GM12878 (cell line): ENCODE measurements around the gene TXNIP. TPM values are rescaled to one million over a fixed set of nuclear protein-coding genes. Genes with fewer than 3 reads are reported as not detected.

Experiments used
- ATAC-seq: fragments of 200-7000 bp; cut with Tn5 transposase; 3 replicates; pipeline ENCODE4 v1.9.1; 2020; ENCODE audit warnings: mild to moderate bottlenecking, moderate library complexity
- BruUV-seq: library from RNA; stranded (reverse); fragments of 400-500 nt; replicated peaks from 2 replicates; lab custom pipeline; 2021; lab: Mats Ljungman, UMichigan
- CTCF ChIA-PET: fragments of 300-600 bp; sonication (Branson Sonifier 250); formaldehyde crosslinking; extraction: SDS; loops from one replicate; lab custom pipeline; 2021; ENCODE audit warnings: inconsistent platforms; lab: Yijun Ruan, JAX
- POLR2A ChIA-PET: fragments of 350-600 bp; formaldehyde crosslinking; extraction: SDS; loops from one replicate; lab custom pipeline; 2021; ENCODE audit warnings: inconsistent platforms; lab: Charles Lee
- RAD21 ChIA-PET: fragments of 300-600 bp; sonication (Branson Sonifier 250); formaldehyde crosslinking; loops from one replicate; lab custom pipeline; 2023; ENCODE audit warnings: antibody characterized with exemption; ENCODE audit not compliant: unreplicated experiment; lab: Charles Lee
- SMC1A ChIA-PET: fragments of 300-600 bp; sonication (Branson Sonifier 250); formaldehyde crosslinking; loops from one replicate; lab custom pipeline; 2023; ENCODE audit not compliant: unreplicated experiment, uncharacterized antibody; lab: Charles Lee
- DNase-seq: peaks from one replicate; pipeline ENCODE4 v3.0.0-alpha.2; 2011; ENCODE audit warnings: low read depth, low spot score
- FAIRE-seq: peaks from 3 replicates; lab custom pipeline; 2011; peaks lifted over from hg19 to GRCh38; lab: Jason Lieb, UNC
- H2AFZ ChIP-seq: 2 replicates; pipeline ENCODE4 v1.6.0; 2011; ENCODE audit warnings: low read depth, low read length, control low read depth; ENCODE audit not compliant: control insufficient read depth
- H3K27ac ChIP-seq: 2 replicates; pipeline ENCODE4 v1.5.1; 2011; ENCODE audit warnings: control low read depth; ENCODE audit not compliant: control insufficient read depth, insufficient read depth
- H3K27me3 ChIP-seq, 2 experiments: replicated peaks in 1 of 2; 2 replicates each; pipeline versions ENCODE4 v1.6.0 to v1.6.1; 2011; ENCODE audit warnings: low read length in 1 of 2; ENCODE audit not compliant: control insufficient read depth in 2 of 2, insufficient read depth in 2 of 2
- H3K36me3 ChIP-seq, 2 experiments: 2 replicates each; pipeline ENCODE4 v1.5.1; 2011; ENCODE audit warnings: low read length in 1 of 2; ENCODE audit not compliant: control insufficient read depth in 2 of 2, insufficient read depth in 2 of 2
- H3K4me1 ChIP-seq: 2 replicates; pipeline ENCODE4 v1.6.1; 2011; ENCODE audit warnings: mild to moderate bottlenecking, low read length, moderate library complexity, mixed read lengths; ENCODE audit not compliant: control insufficient read depth, insufficient read depth
- H3K4me2 ChIP-seq: 2 replicates; pipeline ENCODE4 v1.6.0; 2011; ENCODE audit warnings: control low read depth; ENCODE audit not compliant: control insufficient read depth, insufficient read depth
- H3K4me3 ChIP-seq: fragments of 200-600 bp; sonication (generic); 2 replicates; pipeline ENCODE4 v1.5.1; 2016
- H3K79me2 ChIP-seq: 2 replicates; pipeline ENCODE4 v1.6.0; 2011; ENCODE audit warnings: low read length; ENCODE audit not compliant: control insufficient read depth, insufficient read depth
- H3K9ac ChIP-seq: 2 replicates; pipeline ENCODE4 v1.8.0; 2011; ENCODE audit warnings: low read length, control low read depth, mixed read lengths; ENCODE audit not compliant: control insufficient read depth, insufficient read depth
- H3K9me3 ChIP-seq: replicated peaks from 3 replicates; pipeline ENCODE4 v1.5.1; 2011; ENCODE audit warnings: mild to moderate bottlenecking, low read length; ENCODE audit not compliant: control insufficient read depth, insufficient read depth
- H4K20me1 ChIP-seq: 2 replicates; pipeline ENCODE4 v1.6.0; 2011; ENCODE audit not compliant: control insufficient read depth, insufficient read depth
- BACH1 ChIP-seq: fragments of 450-650 bp; IDR thresholded peaks from 2 replicates; pipeline ENCODE4 v1.6.1; 2017; ENCODE audit warnings: mild to moderate bottlenecking, borderline replicate concordance
- BHLHE40 ChIP-seq, 2 experiments: fragments of 450-650 bp in 1 of 2; IDR thresholded peaks; 2 replicates each; pipeline ENCODE4 v1.6.1; 2011 to 2017; ENCODE audit warnings: low read depth in 2 of 2, borderline replicate concordance in 1 of 2, improper control_type of control experiment in 1 of 2, low read length in 1 of 2, mild to moderate bottlenecking in 1 of 2
- CREB1 ChIP-seq: IDR thresholded peaks from 2 replicates; pipeline ENCODE4 v1.6.1; 2012; ENCODE audit warnings: low read depth, mild to moderate bottlenecking, inconsistent platforms
- CREM ChIP-seq: IDR thresholded peaks from 2 replicates; pipeline ENCODE4 v1.6.1; 2014; ENCODE audit warnings: antibody characterized with exemption, low read depth
- KLF5 ChIP-seq: fragments of 450-650 bp; IDR thresholded peaks from 2 replicates; pipeline ENCODE4 v1.6.1; 2014; ENCODE audit warnings: mild to moderate bottlenecking; ENCODE audit not compliant: partially characterized antibody
- NFXL1 ChIP-seq: fragments of 450-650 bp; IDR thresholded peaks from 2 replicates; pipeline ENCODE4 v1.6.1; 2017; ENCODE audit warnings: antibody characterized with exemption, mild to moderate bottlenecking, borderline replicate concordance
- NRF1 ChIP-seq: conservative IDR thresholded peaks from 2 replicates; pipeline ENCODE4 v1.6.1; 2011; ENCODE audit warnings: mild to moderate bottlenecking, low read depth, low read length, improper control_type of control experiment
- RFX5 ChIP-seq: IDR thresholded peaks from 2 replicates; pipeline ENCODE4 v1.6.1; 2011; ENCODE audit warnings: low read depth, low read length, improper control_type of control experiment
- TBL1XR1 ChIP-seq: IDR thresholded peaks from 2 replicates; pipeline ENCODE4 v1.6.1; 2012; ENCODE audit warnings: low read depth, low read length, improper control_type of control experiment
- ZNF217 ChIP-seq: fragments of 450-650 bp; IDR thresholded peaks from 2 replicates; pipeline ENCODE4 v1.6.1; 2017; ENCODE audit warnings: antibody characterized with exemption, mild to moderate bottlenecking
- WGBS: methylation state at CpG from one replicate; pipeline ENCODE4 v1.1.6; 2016; ENCODE audit warnings: low lambda C conversion rate; ENCODE audit not compliant: insufficient replicate concordance, insufficient coverage; ENCODE audit errors: missing lambda C conversion rate; 5-methylcytosine and 5-hydroxymethylcytosine counted together
- in situ Hi-C: fragments of 300-500 bp; cut with MboI; formaldehyde crosslinking; loops from 9 replicates; pipeline ENCODE4 v1.14.3; 2018; ENCODE audit warnings: mixed read lengths
- intact Hi-C: fragments of 100-400 bp; cut with micrococcal nuclease; formaldehyde crosslinking; loops from one replicate; pipeline ENCODE4 v1.14.2; 2022; ENCODE audit not compliant: unreplicated experiment
- polyA plus RNA-seq, 11 experiments: library from polyadenylated mRNA; depleted of rRNA in 4 of 11; unstranded in 6 of 11; stranded (reverse) in 5 of 11; fragments of >200 nt; fragmentation: Nextera tagmentation in 4 of 11; fragmentation: Illumina TruSeq in 1 of 11; extraction: Ambion mirVana in 4 of 11; extraction: Trizol in 1 of 11; gene quantifications; 1 replicate in 1 of 11; 2 replicates in 10 of 11; pipeline versions ENCODE4 v1.2.1 to v1.2.3, GENCODE V29; 2011 to 2016; ENCODE audit warnings: inconsistent platforms in 2 of 11, missing spikeins in 2 of 11, low read depth in 1 of 11
- total RNA-seq, 4 experiments: library from RNA; depleted of rRNA in 3 of 4; stranded (reverse); fragments of >200 nt in 3 of 4; fragmentation: Illumina TruSeq in 1 of 4; extraction: Trizol in 1 of 4; gene quantifications; 2 replicates each; pipeline versions ENCODE4 v1.2.1 to v1.2.3, GENCODE V29; 2013 to 2021
- TF ChIP-seq, protein P1 (sequence below): IDR thresholded peaks from 2 replicates; pipeline ENCODE4 v1.6.1; 2011; ENCODE audit warnings: mild to moderate bottlenecking, low read depth, low read length, moderate library complexity; ENCODE audit not compliant: insufficient replicate concordance
- TF ChIP-seq, protein P2 (sequence below): fragments of 450-650 bp; IDR thresholded peaks from 2 replicates; pipeline ENCODE4 v1.6.1; 2016; ENCODE audit warnings: mild to moderate bottlenecking

TXNIP gene
- total and polyA plus RNA-seq, 10 of the 15 experiments (the other 5 are each of a cell fraction or from before 2014, with no cell fraction given) = 48.7 to 133 (median 107) TPM

GRCh38 chr1:145960468-145961108 lies 35.8 kb downstream of the TXNIP start (continued):
- TF ChIP-seq, protein P1, sequence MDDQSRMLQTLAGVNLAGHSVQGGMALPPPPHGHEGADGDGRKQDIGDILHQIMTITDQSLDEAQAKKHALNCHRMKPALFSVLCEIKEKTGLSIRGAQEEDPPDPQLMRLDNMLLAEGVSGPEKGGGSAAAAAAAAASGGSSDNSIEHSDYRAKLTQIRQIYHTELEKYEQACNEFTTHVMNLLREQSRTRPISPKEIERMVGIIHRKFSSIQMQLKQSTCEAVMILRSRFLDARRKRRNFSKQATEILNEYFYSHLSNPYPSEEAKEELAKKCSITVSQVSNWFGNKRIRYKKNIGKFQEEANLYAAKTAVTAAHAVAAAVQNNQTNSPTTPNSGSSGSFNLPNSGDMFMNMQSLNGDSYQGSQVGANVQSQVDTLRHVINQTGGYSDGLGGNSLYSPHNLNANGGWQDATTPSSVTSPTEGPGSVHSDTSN = no peak
- TF ChIP-seq BACH1 = no peak
- no peak for TF ChIP-seq NFXL1
- TF ChIP-seq NRF1 = no peak
- TF ChIP-seq KLF5 = no peak
- no peak for TF ChIP-seq ZNF217
- TF ChIP-seq TBL1XR1 = no peak
- peak; percentile 48 for TF ChIP-seq CREB1

GRCh38 chr1:145959957-145960467 lies 36.4 kb downstream of the TXNIP start:
- peaks cover 18% of the 10 kb centered on the region for H3K79me2 ChIP-seq
- TF ChIP-seq, protein P2, sequence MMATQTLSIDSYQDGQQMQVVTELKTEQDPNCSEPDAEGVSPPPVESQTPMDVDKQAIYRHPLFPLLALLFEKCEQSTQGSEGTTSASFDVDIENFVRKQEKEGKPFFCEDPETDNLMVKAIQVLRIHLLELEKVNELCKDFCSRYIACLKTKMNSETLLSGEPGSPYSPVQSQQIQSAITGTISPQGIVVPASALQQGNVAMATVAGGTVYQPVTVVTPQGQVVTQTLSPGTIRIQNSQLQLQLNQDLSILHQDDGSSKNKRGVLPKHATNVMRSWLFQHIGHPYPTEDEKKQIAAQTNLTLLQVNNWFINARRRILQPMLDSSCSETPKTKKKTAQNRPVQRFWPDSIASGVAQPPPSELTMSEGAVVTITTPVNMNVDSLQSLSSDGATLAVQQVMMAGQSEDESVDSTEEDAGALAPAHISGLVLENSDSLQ = no peak
- TF ChIP-seq RFX5 (no peak), BHLHE40 (IDR thresholded peaks at IDR 0.05; ENCODE audit: borderline replicate concordance in 1 of 2, low read depth in 2 of 2, low read length in 1 of 2) (no peak), CREM (no peak)
- TF ChIP-seq, all 136 proteins: peak for 0
- no peak for FAIRE-seq
- H3K4me2 ChIP-seq = peak overlapping the region; percentile 78
- no peaks in the 10 kb centered on the region for H4K20me1 ChIP-seq
- H3K9me3 ChIP-seq = no peaks in the 10 kb centered on the region
- in situ Hi-C loops = no loop called here
- no peak for DNase-seq
- no peak for ATAC-seq
- no peaks in the 10 kb centered on the region for H3K36me3 ChIP-seq
- POLR2A ChIA-PET = interaction anchor here (5.8 kb wide), 1 partner anchor 33 kb away, joined by 58 read pairs; the partner anchor contains the start of gene RBM8A
- no peaks in the 10 kb centered on the region; a peak in 1 of 4 replicates for H3K27me3 ChIP-seq
- H3K27ac ChIP-seq = no peak overlapping the region
- no TSS peak for BruUV-seq
- intact Hi-C loops = loop anchor here (2.0 to 5.0 kb wide), 3 partner anchors 17 to 77 kb away; partner anchors contain the start of gene RBM8A
- CTCF ChIA-PET = no interaction called here
- RAD21 ChIA-PET = no interaction called here
- H3K9ac ChIP-seq = no peak overlapping the region
- H3K4me1 ChIP-seq = peaks cover 19% of the 10 kb centered on the region
- peak overlapping the region; percentile 80; the same call in 1 of the 2 replicates for H3K4me3 ChIP-seq
- SMC1A ChIA-PET = interaction anchor here (4.1 kb wide), 1 partner anchor 18 kb away, joined by 37 read pairs; no protein-coding TSS in a partner anchor
- 38% methylated on average over 6 of the region's 12 CpGs for WGBS
- H2AFZ ChIP-seq = peak overlapping the region; percentile 83; the same call in 1 of the 2 replicates
